BLaER1 treated with 17β-estradiol and CSF1 and Interleukin-3, amounts not matched to agents 10 nM and 100 nM (cell line): ENCODE measurements around the gene OSCP1.
"Not testable (repeated sequence)": the region's sequence is repeated elsewhere in the genome, so short reads cannot be mapped to it uniquely, and the experiment has no call there.

Source experiments
- H3K27ac ChIP-seq, 11 experiments: shearing (Covaris generic); formaldehyde crosslinking; 2 replicates each; pipeline ENCODE4 v1.8.1; 2022
- H3K27me3 ChIP-seq, 11 experiments: shearing (Covaris generic); formaldehyde crosslinking; 2 replicates each; pipeline ENCODE4 v1.8.1; 2022
- H3K36me3 ChIP-seq, 11 experiments: shearing (Covaris generic); formaldehyde crosslinking; 2 replicates each; pipeline ENCODE4 v1.8.1; 2022
- H3K4me1 ChIP-seq, 10 experiments: shearing (Covaris generic); formaldehyde crosslinking; 2 replicates each; pipeline ENCODE4 v1.8.1; 2022
- H3K4me2 ChIP-seq, 11 experiments: shearing (Covaris generic); formaldehyde crosslinking; 2 replicates each; pipeline ENCODE4 v1.8.1; 2022
- H3K4me3 ChIP-seq, 10 experiments: shearing (Covaris generic); formaldehyde crosslinking; 2 replicates each; pipeline ENCODE4 v1.8.1; 2022
- H3K9ac ChIP-seq, 11 experiments: shearing (Covaris generic); formaldehyde crosslinking; 2 replicates each; pipeline ENCODE4 v1.8.1; 2022
- H3K9me3 ChIP-seq, 11 experiments: shearing (Covaris generic); formaldehyde crosslinking; replicated peaks in 1 of 11; 2 replicates each; pipeline ENCODE4 v1.8.1; 2022
- H4K20me1 ChIP-seq, 11 experiments: shearing (Covaris generic); formaldehyde crosslinking; 2 replicates each; pipeline ENCODE4 v1.8.1; 2022
- Cebpa-rat ChIP-seq, 11 experiments: shearing (Covaris generic); IDR thresholded peaks; 2 replicates each; pipeline ENCODE4 v1.8.1; 2022

The OSCP1 gene, protein sequence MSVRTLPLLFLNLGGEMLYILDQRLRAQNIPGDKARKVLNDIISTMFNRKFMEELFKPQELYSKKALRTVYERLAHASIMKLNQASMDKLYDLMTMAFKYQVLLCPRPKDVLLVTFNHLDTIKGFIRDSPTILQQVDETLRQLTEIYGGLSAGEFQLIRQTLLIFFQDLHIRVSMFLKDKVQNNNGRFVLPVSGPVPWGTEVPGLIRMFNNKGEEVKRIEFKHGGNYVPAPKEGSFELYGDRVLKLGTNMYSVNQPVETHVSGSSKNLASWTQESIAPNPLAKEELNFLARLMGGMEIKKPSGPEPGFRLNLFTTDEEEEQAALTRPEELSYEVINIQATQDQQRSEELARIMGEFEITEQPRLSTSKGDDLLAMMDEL

DNA sequence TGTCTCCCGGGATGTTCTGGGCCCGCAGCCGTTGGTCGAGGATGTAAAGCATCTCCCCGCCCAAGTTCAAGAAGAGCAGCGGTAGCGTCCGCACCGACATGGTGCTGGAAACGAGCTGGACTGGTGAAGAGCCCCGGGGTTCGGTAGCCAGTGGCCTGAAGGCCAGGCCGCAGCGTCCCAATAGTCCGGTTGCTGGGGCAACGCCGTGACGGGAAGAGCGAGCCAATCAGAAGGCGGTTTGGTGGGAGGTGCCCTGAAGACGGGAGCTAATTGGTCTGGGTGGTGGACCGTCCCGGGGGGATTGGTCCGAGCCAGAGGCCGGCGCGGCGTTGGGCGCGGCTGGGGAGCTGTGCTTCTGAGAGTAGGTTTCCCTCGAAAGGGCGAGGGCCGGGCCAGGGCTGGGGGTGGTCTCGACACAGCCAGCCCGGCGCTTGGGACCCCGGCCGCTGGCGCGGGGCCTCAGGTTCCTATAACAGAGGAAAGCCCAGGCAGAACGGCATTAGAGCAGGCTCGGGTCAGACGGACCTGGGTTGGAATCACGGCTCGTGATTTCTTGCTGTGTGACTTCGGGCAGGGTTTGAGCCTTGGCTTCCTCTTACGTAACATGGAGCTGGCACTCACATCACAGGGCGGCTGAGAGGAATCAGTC lies at the start of gene OSCP1:
OSCP1 (minus strand) TSS at position 182 of the 649 bp plus-strand sequence; CDS start at position 100, 82 bp downstream.
- H3K27ac ChIP-seq, result peak within 1 kb of the TSS; percentile 86 to 95 (median 90)
- peak in 2 of 11 experiments; percentile 19 to 46; a peak in 2 of 22 replicates for TF ChIP-seq Cebpa-rat (IDR thresholded peaks at IDR 0.05)
- peaks cover 12 to 27% (median 17%) of the 10 kb centered on the region in 11 experiments for H3K36me3 ChIP-seq
- peaks cover 0 to 15% (median 0%) of the 10 kb centered on the region in 11 experiments; a peak in 3 of 22 replicates for H4K20me1 ChIP-seq
- peak within 1 kb of the TSS; percentile 54 to 73 (median 64) for H3K4me3 ChIP-seq
- peaks cover 0 to 22% (median 0%) of the 10 kb centered on the region in 11 experiments; a peak in 5 of 22 replicates for H3K27me3 ChIP-seq
- H3K9me3 ChIP-seq, result no peaks in the 10 kb centered on the region
- H3K4me1 ChIP-seq, result peaks cover 27 to 38% (median 31%) of the 10 kb centered on the region in 10 experiments
- H3K9ac ChIP-seq, result peak within 1 kb of the TSS; percentile 81 to 91 (median 87)
- H3K4me2 ChIP-seq, result peak within 1 kb of the TSS; percentile 76 to 95 (median 90)

DNA sequence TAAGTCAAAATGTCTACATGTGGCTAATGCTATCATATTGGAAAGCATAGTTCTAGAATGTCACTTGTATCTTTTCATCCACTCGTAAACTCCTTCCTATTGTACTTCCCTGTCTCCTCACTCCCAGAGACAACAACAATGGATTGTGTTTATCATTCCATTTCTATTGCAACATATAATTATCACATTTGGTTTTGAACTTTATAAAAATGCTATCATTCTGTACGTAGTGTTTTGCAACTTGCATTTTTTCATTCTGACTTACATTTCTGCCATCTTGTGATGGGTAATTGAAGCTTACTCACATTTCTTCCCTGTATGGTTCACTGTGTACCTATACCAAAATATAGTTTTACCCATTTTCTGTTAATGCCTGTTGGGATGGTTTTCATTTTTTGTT lies 47.0 kb upstream of the OSCP1 start:
- Histone ChIP-seq H3K27ac (no peak overlapping the region), H3K9ac (no peak overlapping the region)

DNA sequence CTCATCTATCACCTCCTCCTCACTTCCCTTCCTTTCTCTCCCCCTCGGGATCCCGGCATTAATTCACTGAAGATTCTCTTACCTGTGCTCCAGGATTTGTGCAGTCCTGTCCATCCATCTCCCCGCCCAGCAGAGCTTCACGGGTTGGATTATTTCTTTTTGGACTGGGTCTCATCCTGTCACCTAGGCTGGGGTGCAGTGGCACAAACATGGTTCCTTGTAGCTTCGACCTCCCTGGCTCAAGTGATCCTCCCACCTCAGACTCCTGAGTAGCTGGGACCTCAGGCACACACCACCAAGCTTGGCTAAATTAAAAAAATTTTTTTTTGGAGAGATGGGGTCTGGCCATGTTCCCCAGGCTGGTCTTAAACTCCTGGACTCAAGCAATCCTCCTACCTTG lies 44.7 kb upstream of the OSCP1 start:
- Histone ChIP-seq H3K9ac (no peak overlapping the region), H3K9me3 (no peaks in the 10 kb centered on the region), H4K20me1 (no peaks in the 10 kb centered on the region), H3K27ac (no peak overlapping the region), H3K4me2 (no peak overlapping the region), H3K27me3 (no peaks in the 10 kb centered on the region), H3K4me3 (no peak overlapping the region), H3K4me1 (peaks cover 0 to 24% (median 17%) of the 10 kb centered on the region in 10 experiments; a peak in 16 of 20 replicates), H3K36me3 (no peaks in the 10 kb centered on the region)
- TF ChIP-seq Cebpa-rat (IDR thresholded peaks at IDR 0.05), result no peak

More for the DNA sequence above, 47.0 kb upstream of the OSCP1 start:
- TF ChIP-seq Cebpa-rat (IDR thresholded peaks at IDR 0.05), result no peak
- Histone ChIP-seq H3K27me3 (no peaks in the 10 kb centered on the region), H3K9me3 (no peaks in the 10 kb centered on the region), H3K4me3 (no peak overlapping the region), H3K4me1 (peaks cover 0 to 10% (median 9%) of the 10 kb centered on the region in 10 experiments; a peak in 16 of 20 replicates), H3K36me3 (no peaks in the 10 kb centered on the region), H3K4me2 (no peak overlapping the region), H4K20me1 (no peaks in the 10 kb centered on the region)

DNA sequence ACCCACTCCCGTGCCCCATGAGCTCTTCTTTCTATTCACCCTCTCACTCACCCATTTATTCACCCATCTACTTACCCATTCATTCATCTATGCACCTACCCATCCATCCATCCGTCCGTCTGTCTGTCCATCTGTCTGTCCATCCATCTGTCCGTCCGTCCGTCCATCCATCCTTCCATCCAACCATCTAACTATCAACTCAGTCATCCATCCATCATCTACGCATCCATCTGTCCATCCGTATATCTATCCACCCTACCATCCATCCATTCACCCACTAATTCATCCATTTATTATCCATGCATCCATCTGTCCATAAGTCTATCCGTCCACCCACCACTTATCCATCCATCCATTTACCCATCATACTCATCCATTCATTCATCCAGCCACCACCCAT lies 43.3 kb upstream of the OSCP1 start:
- H4K20me1 ChIP-seq, result no peaks in the 10 kb centered on the region
- peaks cover 0 to 24% (median 17%) of the 10 kb centered on the region in 10 experiments; a peak in 16 of 20 replicates for H3K4me1 ChIP-seq
- no peak overlapping the region; a peak in 1 of 22 replicates for H3K4me2 ChIP-seq
- H3K36me3 ChIP-seq, result no peaks in the 10 kb centered on the region
- H3K27ac ChIP-seq, result no peak overlapping the region
- no peak for TF ChIP-seq Cebpa-rat (IDR thresholded peaks at IDR 0.05)
- H3K9me3 ChIP-seq, result peaks cover 0 to 4% (median 0%) of the 10 kb centered on the region in 11 experiments; a peak in 2 of 22 replicates
- no peaks in the 10 kb centered on the region for H3K27me3 ChIP-seq
- H3K4me3 ChIP-seq, result no peak overlapping the region
- H3K9ac ChIP-seq, result no peak overlapping the region

DNA sequence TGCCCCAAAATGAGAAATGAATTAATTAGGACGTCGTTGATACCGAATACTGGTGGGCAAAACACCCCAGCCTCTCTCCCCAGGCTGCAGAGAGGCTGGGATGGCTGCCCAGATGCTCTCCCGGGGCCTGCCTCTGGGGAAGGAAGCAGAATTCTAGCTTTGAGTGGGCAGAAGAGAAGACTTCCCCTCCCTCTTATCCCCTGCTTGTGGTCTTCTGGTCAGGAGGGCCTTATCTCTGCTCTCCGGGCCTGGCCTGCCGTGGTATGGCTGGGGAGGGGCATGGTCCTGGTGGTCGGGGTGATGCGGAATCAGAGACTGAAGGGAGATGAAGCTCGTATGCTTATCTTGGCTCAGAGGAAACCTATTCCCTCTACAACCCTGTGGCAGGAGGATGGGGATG lies 42.2 kb upstream of the OSCP1 start:
- no peak for TF ChIP-seq Cebpa-rat (IDR thresholded peaks at IDR 0.05)
- H3K4me1 ChIP-seq, result peaks cover 2 to 24% (median 17%) of the 10 kb centered on the region in 10 experiments; a peak in 18 of 20 replicates
- H3K4me3 ChIP-seq, result no peak overlapping the region
- no peak overlapping the region for H3K27ac ChIP-seq
- no peaks in the 10 kb centered on the region for H4K20me1 ChIP-seq
- H3K27me3 ChIP-seq, result no peaks in the 10 kb centered on the region
- H3K9ac ChIP-seq, result 0 out of 22 replicates have a peak overlapping the region, but pooled peaks of 2 of the 11 experiments have one; percentile 3 to 8
- H3K4me2 ChIP-seq, result peak overlapping the region in 9 of 11 experiments; percentile 14 to 69 (median 55); a peak in 19 of 22 replicates
- no peaks in the 10 kb centered on the region for H3K36me3 ChIP-seq
- H3K9me3 ChIP-seq, result peaks cover 0 to 4% (median 0%) of the 10 kb centered on the region in 11 experiments; a peak in 2 of 22 replicates

DNA sequence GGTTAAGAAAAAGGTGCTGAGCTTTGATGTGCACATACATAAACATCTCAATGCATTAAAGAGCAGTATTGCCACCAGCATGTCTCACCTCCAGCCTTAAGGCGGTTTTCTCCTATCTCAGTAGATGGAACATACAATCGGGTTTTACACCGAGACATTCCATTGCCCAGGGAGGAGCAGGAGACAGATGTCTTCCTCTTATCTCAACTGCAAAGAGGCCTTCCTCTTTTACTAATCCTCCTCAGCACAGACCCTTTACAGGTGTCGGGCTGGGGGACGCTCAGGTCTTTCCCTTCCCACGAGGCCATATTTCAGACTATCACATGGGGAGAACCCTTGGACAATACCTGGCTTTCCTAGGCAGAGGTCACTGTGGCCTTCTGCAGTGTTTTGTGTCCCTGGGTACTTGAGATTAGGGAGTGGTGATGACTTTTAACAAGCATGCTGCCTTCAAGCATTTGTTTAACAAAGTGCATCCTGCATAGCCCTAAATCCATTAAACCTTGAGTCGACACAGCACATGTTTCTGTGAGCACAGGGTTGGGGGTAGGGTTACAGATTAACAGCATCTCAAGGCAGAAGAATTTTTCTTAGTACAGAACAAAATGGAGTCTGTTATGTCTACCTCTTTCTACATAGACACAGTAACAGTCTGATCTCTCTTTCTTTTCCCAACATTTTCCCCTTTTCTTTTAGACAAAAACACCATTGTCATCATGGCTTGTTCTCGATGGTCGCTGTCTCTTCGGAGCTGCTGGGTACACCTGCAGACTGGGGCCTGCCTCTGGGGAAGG lies 39.2 kb upstream of the OSCP1 start:
- not testable (repeated sequence) for H4K20me1 ChIP-seq, H3K4me3 ChIP-seq, H3K36me3 ChIP-seq, H3K27ac ChIP-seq, H3K9me3 ChIP-seq, H3K4me2 ChIP-seq, H3K9ac ChIP-seq, H3K27me3 ChIP-seq
- H3K4me1 ChIP-seq, result peaks cover 17 to 47% (median 34%) of the 10 kb centered on the region in 10 experiments

DNA sequence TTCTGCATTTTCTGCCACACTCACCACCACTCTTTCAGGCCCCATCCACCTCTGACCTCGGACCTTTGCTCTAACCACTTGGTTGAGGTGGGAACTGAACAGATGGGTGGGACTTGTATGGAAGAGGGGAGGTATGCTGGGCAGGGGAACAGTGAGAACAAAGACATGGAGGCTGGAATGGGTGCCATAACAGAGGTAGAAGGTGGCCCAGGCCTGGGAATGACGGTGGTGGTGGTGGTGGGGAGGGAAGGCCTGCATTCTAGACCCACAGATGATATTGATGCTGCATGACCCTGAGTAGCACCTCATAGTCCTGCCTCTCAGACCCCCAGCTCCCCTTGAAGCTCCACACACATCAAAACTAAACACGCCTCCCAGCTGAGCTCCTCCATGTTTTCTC lies 37.7 kb upstream of the OSCP1 start:
- Histone ChIP-seq H3K4me1 (peaks cover 23 to 56% (median 42%) of the 10 kb centered on the region in 10 experiments), H3K4me3 (no peak overlapping the region), H3K9ac (no peak overlapping the region), H4K20me1 (no peaks in the 10 kb centered on the region), H3K4me2 (no peak overlapping the region), H3K27ac (no peak overlapping the region), H3K36me3 (no peaks in the 10 kb centered on the region), H3K27me3 (no peaks in the 10 kb centered on the region), H3K9me3 (peaks cover 0 to 4% (median 0%) of the 10 kb centered on the region in 11 experiments; a peak in 2 of 22 replicates)
- no peak for TF ChIP-seq Cebpa-rat (IDR thresholded peaks at IDR 0.05)

DNA sequence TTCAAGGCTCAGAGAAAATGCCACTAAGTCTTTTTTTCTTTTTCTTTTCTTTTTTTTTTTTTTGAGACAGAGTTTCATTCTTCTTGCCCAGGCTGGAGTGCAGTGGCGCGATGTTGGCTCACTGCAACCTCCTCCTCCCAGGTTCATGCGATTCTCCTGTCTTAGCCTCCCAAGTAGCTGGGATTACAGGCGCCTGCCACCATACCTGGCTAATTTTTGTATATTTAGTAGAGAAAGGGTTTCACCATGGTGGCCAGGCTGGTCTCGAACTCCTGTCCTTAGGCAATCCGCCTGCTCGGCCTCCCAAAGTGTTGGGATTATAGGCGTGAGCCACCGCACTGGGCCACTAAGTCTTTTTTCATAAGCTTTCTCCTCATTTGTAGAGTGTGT lies 37.1 kb upstream of the OSCP1 start:
- Histone ChIP-seq H3K4me1 (peaks cover 23 to 56% (median 43%) of the 10 kb centered on the region in 10 experiments), H3K4me2 (peak overlapping the region in 8 of 11 experiments; percentile 50 to 74 (median 68); a peak in 13 of 22 replicates), H3K27ac (peak overlapping the region in 1 of 11 experiments; percentile 38; a peak in 1 of 22 replicates)
- H3K36me3 ChIP-seq, H3K9ac ChIP-seq, H4K20me1 ChIP-seq, H3K4me3 ChIP-seq, H3K9me3 ChIP-seq, H3K27me3 ChIP-seq: not testable (repeated sequence)
